Measurements from ENCODE around the gene RBM5. TPM values are rescaled to one million over a fixed set of nuclear protein-coding genes. Genes with fewer than 3 reads are reported as not detected.

The RBM5 gene
- total RNA-seq, 1 experiment from 2014 or later, result 92.1 TPM

GRCh38 chr3:50122071-50122470, 33.4 kb downstream of the RBM5 start (continued):
- no peak for TF ChIP-seq PREB (CRISPR knock-in tag; IDR thresholded peaks at IDR 0.05; ENCODE audit: borderline replicate concordance)
- TF ChIP-seq ZNF396 (CRISPR knock-in tag; IDR thresholded peaks at IDR 0.05; ENCODE audit: borderline replicate concordance), result no peak
- TF ChIP-seq IRF2 (CRISPR knock-in tag; IDR thresholded peaks at IDR 0.05; ENCODE audit: borderline replicate concordance, low read depth), result no peak

- Mint-ChIP-seq H3K9me3 (no peaks in the 10 kb centered on the region), H3K36me3 (peaks cover 14% of the 10 kb centered on the region), H3K27me3 (ENCODE audit: low read depth) (no peaks in the 10 kb centered on the region), H3K4me3 (no peak overlapping the region), H3K27ac (no peak overlapping the region; the same call in 1 of the 2 replicates), H3K4me1 (peaks cover 41% of the 10 kb centered on the region)
- DNase-seq (ENCODE audit: low spot score), result no peak
- ATAC-seq, result no peak
- ChIA-PET POLR2A (interaction anchor here (0.8 to 1.2 kb wide), 4 partner anchors 29 to 142 kb away, joined by 3 to 5 read pairs (median 4); no protein-coding TSS in a partner anchor), CTCF (interaction anchor here (1.0 to 5.9 kb wide), 16 partner anchors 8 to 422 kb away, joined by 3 to 74 read pairs (median 9); partner anchors contain the start of gene GNAT1)
- TF ChIP-seq NR3C1 (CRISPR knock-in tag; conservative IDR thresholded peaks at IDR 0.05; ENCODE audit: low read depth) (no peak), FOXP4 (CRISPR knock-in tag; IDR thresholded peaks at IDR 0.05) (no peak), PREB (CRISPR knock-in tag; IDR thresholded peaks at IDR 0.05; ENCODE audit: borderline replicate concordance) (no peak), ELF4 (CRISPR knock-in tag; IDR thresholded peaks at IDR 0.05; ENCODE audit: low read depth) (no peak), PRRX2 (CRISPR knock-in tag; IDR thresholded peaks at IDR 0.05) (no peak), GTF2I (CRISPR knock-in tag; conservative IDR thresholded peaks at IDR 0.05) (no peak), FOXJ3 (CRISPR knock-in tag; IDR thresholded peaks at IDR 0.05; ENCODE audit: borderline replicate concordance) (no peak), EMX1 (CRISPR knock-in tag; IDR thresholded peaks at IDR 0.05) (no peak), HMGA2 (CRISPR knock-in tag; IDR thresholded peaks at IDR 0.05) (no peak), RORB (CRISPR knock-in tag; IDR thresholded peaks at IDR 0.05) (no peak), ATF1 (CRISPR knock-in tag; IDR thresholded peaks at IDR 0.05) (no peak), JUN (CRISPR knock-in tag; IDR thresholded peaks at IDR 0.05) (no peak)
Observed at GRCh38 chr3:50122661-50123391, 34.1 kb downstream of the RBM5 start.

- Mint-ChIP-seq H3K4me3 (no peak overlapping the region), H3K4me1 (peaks cover 41% of the 10 kb centered on the region), H3K27me3 (ENCODE audit: low read depth) (no peaks in the 10 kb centered on the region), H3K36me3 (peaks cover 7% of the 10 kb centered on the region), H3K27ac (no peak overlapping the region), H3K9me3 (no peaks in the 10 kb centered on the region)
- ATAC-seq (no peak), DNase-seq (ENCODE audit: low spot score) (no peak)
- no peak for TF ChIP-seq ZNF317 (CRISPR knock-in tag; IDR thresholded peaks at IDR 0.05; ENCODE audit: borderline replicate concordance, low read depth)
- no peak for TF ChIP-seq PREB (CRISPR knock-in tag; IDR thresholded peaks at IDR 0.05; ENCODE audit: borderline replicate concordance)
- no peak for TF ChIP-seq IRF2 (CRISPR knock-in tag; IDR thresholded peaks at IDR 0.05; ENCODE audit: borderline replicate concordance, low read depth)
- TF ChIP-seq SOX15 (CRISPR knock-in tag; IDR thresholded peaks at IDR 0.05), result no peak
- POLR2A ChIA-PET, result interaction anchor here (0.8 kb wide), 1 partner anchor 71 kb away, joined by 3 read pairs; no protein-coding TSS in a partner anchor
- CTCF ChIA-PET, result interaction anchor here (0.6 to 5.9 kb wide), 16 partner anchors 7 to 422 kb away, joined by 3 to 74 read pairs (median 6); partner anchors contain the start of gene GNAT1
Observed at GRCh38 chr3:50123394-50124051, 34.8 kb downstream of the RBM5 start.

Data from WTC11 (cell line).